HG03378 (cell line): ENCODE data around the gene NOL8.
A peak's percentile ranks its signal among the peaks of the same experiment; 100 is the strongest.

Experiments
- ATAC-seq: cut with Tn5 transposase; IDR thresholded peaks from one replicate; pipeline ENCODE4 v1.9.1; 2021; ENCODE audit warnings: mild to moderate bottlenecking, moderate library complexity; ENCODE audit not compliant: unreplicated experiment

The NOL8 gene

GRCh38 chr9:92312887-92313623 lies 12.1 kb downstream of the NOL8 start:
- no peak for ATAC-seq

- ATAC-seq = no peak
These were observed 14.6 kb downstream of the NOL8 start for GRCh38 chr9:92310562-92310961.

GRCh38 chr9:92308893-92309292 lies 16.3 kb downstream of the NOL8 start:
- ATAC-seq = no peak

- no peak for ATAC-seq
These were observed 24.2 kb downstream of the NOL8 start for GRCh38 chr9:92300936-92301335.

- ATAC-seq = no peak
These were observed 26.0 kb downstream of the NOL8 start for GRCh38 chr9:92299116-92299515.

GRCh38 chr9:92298036-92298435 lies 27.1 kb downstream of the NOL8 start:
- no peak for ATAC-seq

GRCh38 chr9:92297611-92298010 lies 27.5 kb downstream of the NOL8 start:
- no peak for ATAC-seq

- no peak for ATAC-seq
These were observed 29.3 kb downstream of the NOL8 start for GRCh38 chr9:92295827-92296258.

GRCh38 chr9:92295240-92295790 lies 29.8 kb downstream of the NOL8 start:
- ATAC-seq = no peak

GRCh38 chr9:92294297-92294676 lies 30.9 kb downstream of the NOL8 start:
- no peak for ATAC-seq

- ATAC-seq = peak; percentile 89
These were observed 31.5 kb downstream of the NOL8 start, which contains the start of gene IARS1 for GRCh38 chr9:92293452-92294296. IARS1 (minus strand) TSS chr9:92293697; CDS start chr9:92289419, 4,278 bp downstream.

- ATAC-seq = no peak
These were observed 32.1 kb downstream of the NOL8 start for GRCh38 chr9:92293075-92293354.

GRCh38 chr9:92292338-92293074 lies 32.6 kb downstream of the NOL8 start:
- no peak for ATAC-seq

- no peak for ATAC-seq
These were observed 33.6 kb downstream of the NOL8 start for GRCh38 chr9:92291577-92291976.

- ATAC-seq = no peak
These were observed 34.2 kb downstream of the NOL8 start for GRCh38 chr9:92290785-92291429.

- ATAC-seq = no peak
These were observed 35.3 kb downstream of the NOL8 start for GRCh38 chr9:92289708-92290390.

GRCh38 chr9:92279302-92279701 lies 45.8 kb downstream of the NOL8 start:
- ATAC-seq = no peak

GRCh38 chr9:92278110-92278509 lies 47.0 kb downstream of the NOL8 start:
- no peak for ATAC-seq

- ATAC-seq = no peak
These were observed 48.7 kb downstream of the NOL8 start for GRCh38 chr9:92276331-92277032.

- no peak for ATAC-seq
These were observed 49.6 kb downstream of the NOL8 start for GRCh38 chr9:92275541-92275940.
